HepG2 (cell line): ENCODE measurements around the gene ATP9A. TPM values are rescaled to one million over a fixed set of nuclear protein-coding genes. Genes with fewer than 3 reads are reported as not detected.

Experiments used
- CEBPG ChIP-seq: IDR thresholded peaks from 2 replicates; pipeline ENCODE4 v1.6.1; 2016
- CREM ChIP-seq, 2 experiments: sonication (generic) in 1 of 2; formaldehyde crosslinking in 1 of 2; IDR thresholded peaks; 2 replicates each; pipeline versions ENCODE4 v1.4.0 to v1.6.1; 2016 to 2020; ENCODE audit warnings: antibody characterized with exemption in 1 of 2, mild to moderate bottlenecking in 1 of 2, missing genetic modification reagents in 1 of 2
- FOXA3 ChIP-seq: IDR thresholded peaks from 2 replicates; pipeline ENCODE4 v1.6.1; 2016; ENCODE audit warnings: missing genetic modification reagents, missing compliant biosample characterization
- HIVEP1 ChIP-seq: sonication (generic); formaldehyde crosslinking; IDR thresholded peaks from 2 replicates; pipeline ENCODE4 v1.4.0; 2020; ENCODE audit warnings: mild to moderate bottlenecking, missing genetic modification reagents
- NCOA2 ChIP-seq: sonication (generic); formaldehyde crosslinking; IDR thresholded peaks from 2 replicates; pipeline ENCODE4 v1.8.0; 2022; ENCODE audit warnings: inconsistent platforms
- NR2F6 ChIP-seq, 2 experiments: IDR thresholded peaks; 2 replicates each; pipeline ENCODE4 v1.6.1; 2016; ENCODE audit warnings: antibody characterized with exemption in 1 of 2, mild to moderate bottlenecking in 1 of 2
- PITX1 ChIP-seq: sonication (generic); formaldehyde crosslinking; IDR thresholded peaks from 2 replicates; pipeline ENCODE4 v1.5.1; 2020; ENCODE audit warnings: mild to moderate bottlenecking, missing genetic modification reagents
- PPARG ChIP-seq: conservative IDR thresholded peaks from 2 replicates; pipeline ENCODE4 v1.6.1; 2016; ENCODE audit warnings: missing biosample characterization, missing genetic modification reagents
- ZNF10 ChIP-seq: sonication (generic); formaldehyde crosslinking; IDR thresholded peaks from 2 replicates; pipeline ENCODE4 v1.4.0; 2020; ENCODE audit warnings: mild to moderate bottlenecking, low read depth, missing genetic modification reagents, borderline replicate concordance
- ZNF563 ChIP-seq: sonication (generic); formaldehyde crosslinking; IDR thresholded peaks from 2 replicates; pipeline ENCODE4 v1.8.0; 2022; ENCODE audit warnings: mild to moderate bottlenecking, moderate library complexity, missing genetic modification reagents
- ZNF749 ChIP-seq: sonication (generic); formaldehyde crosslinking; IDR thresholded peaks from 2 replicates; pipeline ENCODE4 v1.8.0; 2022; ENCODE audit warnings: mild to moderate bottlenecking, missing genetic modification reagents, moderate library complexity, borderline replicate concordance
- polyA plus RNA-seq, 8 experiments: library from polyadenylated mRNA; depleted of rRNA in 3 of 8; stranded (reverse) in 7 of 8; unstranded in 1 of 8; fragments of >200 nt; fragmentation: Illumina TruSeq in 4 of 8; extraction: Trizol in 4 of 8; gene quantifications; 2 replicates each; pipeline versions ENCODE4 v1.2.1 to v1.2.3, GENCODE V29; 2011 to 2016; ENCODE audit warnings: low read depth in 4 of 8, missing spikeins in 1 of 8, mixed read lengths in 1 of 8; ENCODE audit not compliant: insufficient read depth in 1 of 8
- total RNA-seq, 5 experiments: library from RNA; depleted of rRNA; stranded (reverse); fragments of >200 nt; fragmentation: Illumina TruSeq; extraction: Trizol; gene quantifications; 2 replicates each; pipeline ENCODE4 v1.2.3, GENCODE V29; 2016; ENCODE audit warnings: low read depth in 1 of 5
- TF ChIP-seq, protein P1 (sequence below): IDR thresholded peaks from 2 replicates; pipeline ENCODE4 v1.6.1; 2016; ENCODE audit warnings: low read depth, control low read depth
- TF ChIP-seq, protein P2 (sequence below): sonication (generic); formaldehyde crosslinking; IDR thresholded peaks from one replicate; pipeline ENCODE4 v1.5.1; 2020; ENCODE audit warnings: mild to moderate bottlenecking, missing genetic modification reagents; ENCODE audit errors: not compliant biosample characterization
- TF ChIP-seq, protein P3 (sequence below): sonication (generic); formaldehyde crosslinking; IDR thresholded peaks from 2 replicates; pipeline ENCODE4 v1.5.1; 2020; ENCODE audit warnings: mild to moderate bottlenecking, moderate library complexity, missing genetic modification reagents

The ATP9A gene
- total and polyA plus RNA-seq, 2 of the 13 experiments (the other 11 are each of a cell fraction or from before 2014, with no cell fraction given), result 11.8 to 18.5 TPM

DNA sequence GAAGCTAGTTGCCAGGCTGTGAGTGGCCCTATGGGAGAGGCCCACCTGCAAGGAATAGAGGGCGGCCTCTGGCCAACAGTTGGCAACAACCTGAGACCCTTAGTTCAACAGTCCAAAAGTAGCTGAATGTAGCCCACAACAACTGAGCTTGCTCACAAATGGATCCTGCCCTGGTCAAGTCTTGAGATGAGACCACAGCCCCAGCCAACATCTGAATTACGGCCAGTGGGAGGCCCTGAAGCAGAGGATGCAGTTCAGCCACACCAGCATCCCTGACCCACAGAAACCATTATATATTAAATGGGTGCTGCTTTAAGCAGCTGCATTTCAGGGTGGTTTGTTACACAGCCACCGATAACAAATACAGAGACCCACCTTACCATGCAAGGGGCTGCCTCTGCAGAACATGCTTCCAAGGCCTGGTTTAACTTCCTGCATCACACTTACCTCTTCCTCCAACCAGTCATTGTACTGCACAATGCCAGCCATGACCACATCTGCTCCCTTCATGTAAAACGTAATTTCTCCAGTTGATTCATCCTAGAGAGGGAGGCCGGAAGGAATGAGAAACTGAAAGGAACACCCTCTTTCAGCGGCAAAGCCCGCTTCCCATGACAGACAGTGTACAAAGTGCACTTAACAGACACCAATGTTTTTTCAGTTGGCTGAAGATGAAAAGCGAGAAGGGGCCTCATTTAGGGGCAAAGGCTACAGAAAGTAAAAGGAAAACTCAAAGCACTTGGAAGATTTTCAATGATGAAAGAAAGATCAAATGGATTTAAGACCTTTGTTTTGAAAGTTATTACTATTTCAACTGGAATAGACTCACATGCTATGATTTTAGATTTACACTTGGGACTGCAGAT is 139.4 kb downstream of the ATP9A start (continued):
- no peak for TF ChIP-seq ZNF749 (CRISPR knock-in tag)
- TF ChIP-seq PPARG, result peak; percentile 86
- no peak for TF ChIP-seq ZNF10
- TF ChIP-seq CEBPG, result peak; percentile 23; the same call in 1 of the 2 replicates
- peak; percentile 46; the same call in 1 of the 2 replicates for TF ChIP-seq PITX1
- TF ChIP-seq, protein P1, sequence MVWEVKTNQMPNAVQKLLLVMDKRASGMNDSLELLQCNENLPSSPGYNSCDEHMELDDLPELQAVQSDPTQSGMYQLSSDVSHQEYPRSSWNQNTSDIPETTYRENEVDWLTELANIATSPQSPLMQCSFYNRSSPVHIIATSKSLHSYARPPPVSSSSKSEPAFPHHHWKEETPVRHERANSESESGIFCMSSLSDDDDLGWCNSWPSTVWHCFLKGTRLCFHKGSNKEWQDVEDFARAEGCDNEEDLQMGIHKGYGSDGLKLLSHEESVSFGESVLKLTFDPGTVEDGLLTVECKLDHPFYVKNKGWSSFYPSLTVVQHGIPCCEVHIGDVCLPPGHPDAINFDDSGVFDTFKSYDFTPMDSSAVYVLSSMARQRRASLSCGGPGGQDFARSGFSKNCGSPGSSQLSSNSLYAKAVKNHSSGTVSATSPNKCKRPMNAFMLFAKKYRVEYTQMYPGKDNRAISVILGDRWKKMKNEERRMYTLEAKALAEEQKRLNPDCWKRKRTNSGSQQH (CRISPR knock-in tag), result peak; percentile 27; the same call in 1 of the 2 replicates
- TF ChIP-seq NCOA2 (CRISPR knock-in tag), result peak; percentile 79
- TF ChIP-seq ZNF563 (CRISPR knock-in tag), result no peak
- TF ChIP-seq NR2F6 (IDR thresholded peaks at IDR 0.05), result peak; percentile 81
- TF ChIP-seq NR2F6 (CRISPR knock-in tag; IDR thresholded peaks at IDR 0.05), result peak; percentile 71; the same call in 1 of the 2 replicates
- TF ChIP-seq, protein P2, sequence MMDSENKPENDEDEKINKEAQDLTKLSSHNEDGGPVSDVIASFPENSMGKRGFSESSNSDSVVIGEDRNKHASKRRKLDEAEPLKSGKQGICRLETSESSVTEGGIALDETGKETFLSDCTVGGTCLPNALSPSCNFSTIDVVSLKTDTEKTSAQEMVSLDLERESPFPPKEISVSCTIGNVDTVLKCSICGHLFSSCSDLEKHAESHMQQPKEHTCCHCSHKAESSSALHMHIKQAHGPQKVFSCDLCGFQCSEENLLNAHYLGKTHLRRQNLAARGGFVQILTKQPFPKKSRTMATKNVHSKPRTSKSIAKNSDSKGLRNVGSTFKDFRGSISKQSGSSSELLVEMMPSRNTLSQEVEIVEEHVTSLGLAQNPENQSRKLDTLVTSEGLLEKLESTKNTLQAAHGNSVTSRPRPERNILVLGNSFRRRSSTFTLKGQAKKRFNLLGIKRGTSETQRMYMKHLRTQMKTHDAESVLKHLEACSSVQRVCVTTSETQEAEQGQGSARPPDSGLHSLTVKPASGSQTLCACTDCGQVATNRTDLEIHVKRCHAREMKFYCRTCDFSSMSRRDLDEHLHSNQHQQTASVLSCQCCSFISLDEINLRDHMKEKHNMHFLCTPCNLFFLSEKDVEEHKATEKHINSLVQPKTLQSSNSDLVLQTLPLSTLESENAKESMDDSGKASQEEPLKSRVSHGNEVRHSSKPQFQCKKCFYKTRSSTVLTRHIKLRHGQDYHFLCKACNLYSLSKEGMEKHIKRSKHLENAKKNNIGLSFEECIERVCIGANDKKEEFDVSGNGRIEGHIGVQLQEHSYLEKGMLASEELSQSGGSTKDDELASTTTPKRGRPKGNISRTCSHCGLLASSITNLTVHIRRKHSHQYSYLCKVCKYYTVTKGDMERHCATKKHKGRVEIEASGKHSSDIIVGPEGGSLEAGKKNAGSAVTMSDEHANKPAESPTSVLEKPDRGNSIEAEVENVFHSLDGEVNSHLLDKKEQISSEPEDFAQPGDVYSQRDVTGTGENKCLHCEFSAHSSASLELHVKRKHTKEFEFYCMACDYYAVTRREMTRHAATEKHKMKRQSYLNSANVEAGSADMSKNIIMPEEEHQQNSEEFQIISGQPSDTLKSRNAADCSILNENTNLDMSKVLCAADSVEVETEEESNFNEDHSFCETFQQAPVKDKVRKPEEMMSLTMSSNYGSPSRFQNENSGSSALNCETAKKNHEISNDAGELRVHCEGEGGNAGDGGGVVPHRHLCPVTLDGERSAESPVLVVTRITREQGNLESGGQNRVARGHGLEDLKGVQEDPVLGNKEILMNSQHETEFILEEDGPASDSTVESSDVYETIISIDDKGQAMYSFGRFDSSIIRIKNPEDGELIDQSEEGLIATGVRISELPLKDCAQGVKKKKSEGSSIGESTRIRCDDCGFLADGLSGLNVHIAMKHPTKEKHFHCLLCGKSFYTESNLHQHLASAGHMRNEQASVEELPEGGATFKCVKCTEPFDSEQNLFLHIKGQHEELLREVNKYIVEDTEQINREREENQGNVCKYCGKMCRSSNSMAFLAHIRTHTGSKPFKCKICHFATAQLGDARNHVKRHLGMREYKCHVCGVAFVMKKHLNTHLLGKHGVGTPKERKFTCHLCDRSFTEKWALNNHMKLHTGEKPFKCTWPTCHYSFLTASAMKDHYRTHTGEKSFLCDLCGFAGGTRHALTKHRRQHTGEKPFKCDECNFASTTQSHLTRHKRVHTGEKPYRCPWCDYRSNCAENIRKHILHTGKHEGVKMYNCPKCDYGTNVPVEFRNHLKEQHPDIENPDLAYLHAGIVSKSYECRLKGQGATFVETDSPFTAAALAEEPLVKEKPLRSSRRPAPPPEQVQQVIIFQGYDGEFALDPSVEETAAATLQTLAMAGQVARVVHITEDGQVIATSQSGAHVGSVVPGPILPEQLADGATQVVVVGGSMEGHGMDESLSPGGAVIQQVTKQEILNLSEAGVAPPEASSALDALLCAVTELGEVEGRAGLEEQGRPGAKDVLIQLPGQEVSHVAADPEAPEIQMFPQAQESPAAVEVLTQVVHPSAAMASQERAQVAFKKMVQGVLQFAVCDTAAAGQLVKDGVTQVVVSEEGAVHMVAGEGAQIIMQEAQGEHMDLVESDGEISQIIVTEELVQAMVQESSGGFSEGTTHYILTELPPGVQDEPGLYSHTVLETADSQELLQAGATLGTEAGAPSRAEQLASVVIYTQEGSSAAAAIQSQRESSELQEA (CRISPR knock-in tag), result no peak
- TF ChIP-seq HIVEP1 (CRISPR knock-in tag), result 0 out of 2 replicates have a peak, but pooled peaks have one; percentile 22
- TF ChIP-seq, protein P3, sequence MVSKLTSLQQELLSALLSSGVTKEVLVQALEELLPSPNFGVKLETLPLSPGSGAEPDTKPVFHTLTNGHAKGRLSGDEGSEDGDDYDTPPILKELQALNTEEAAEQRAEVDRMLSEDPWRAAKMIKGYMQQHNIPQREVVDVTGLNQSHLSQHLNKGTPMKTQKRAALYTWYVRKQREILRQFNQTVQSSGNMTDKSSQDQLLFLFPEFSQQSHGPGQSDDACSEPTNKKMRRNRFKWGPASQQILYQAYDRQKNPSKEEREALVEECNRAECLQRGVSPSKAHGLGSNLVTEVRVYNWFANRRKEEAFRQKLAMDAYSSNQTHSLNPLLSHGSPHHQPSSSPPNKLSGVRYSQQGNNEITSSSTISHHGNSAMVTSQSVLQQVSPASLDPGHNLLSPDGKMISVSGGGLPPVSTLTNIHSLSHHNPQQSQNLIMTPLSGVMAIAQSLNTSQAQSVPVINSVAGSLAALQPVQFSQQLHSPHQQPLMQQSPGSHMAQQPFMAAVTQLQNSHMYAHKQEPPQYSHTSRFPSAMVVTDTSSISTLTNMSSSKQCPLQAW (CRISPR knock-in tag), result peak; percentile 66; the same call in 1 of the 2 replicates
- peak; percentile 79 for TF ChIP-seq FOXA3 (CRISPR knock-in tag)
- peak; percentile 82 for TF ChIP-seq CREM (IDR thresholded peaks at IDR 0.05)
- TF ChIP-seq CREM (CRISPR knock-in tag; IDR thresholded peaks at IDR 0.05), result no peak
